Ectodermal cell (in vitro differentiated cells): ENCODE results near the gene PCDHGB1. TPM values are rescaled to one million over a fixed set of nuclear protein-coding genes. Genes with fewer than 3 reads are reported as not detected.
A peak's percentile ranks its signal among the peaks of the same experiment; 100 is the strongest.
"Not testable (repeated sequence)": the region's sequence is repeated elsewhere in the genome, so short reads cannot be mapped to it uniquely, and the experiment has no call there.

ENCODE experiments used
- H3K27ac ChIP-seq: 2 replicates; pipeline ENCODE4 v1.7.0; 2013; ENCODE audit warnings: mild to moderate bottlenecking, low read depth, low read length; ENCODE audit not compliant: insufficient read depth, poor library complexity, severe bottlenecking
- H3K27me3 ChIP-seq: 2 replicates; pipeline ENCODE4 v1.7.0; 2013; ENCODE audit warnings: mild to moderate bottlenecking, low read length; ENCODE audit not compliant: insufficient read depth, control insufficient read depth, poor library complexity, severe bottlenecking
- H3K36me3 ChIP-seq: one replicate; pipeline ENCODE4 v1.7.0; 2013; ENCODE audit warnings: low read length; ENCODE audit not compliant: control insufficient read depth, insufficient read depth
- H3K4me1 ChIP-seq: one replicate; pipeline ENCODE4 v1.7.0; 2013; ENCODE audit warnings: low read length; ENCODE audit not compliant: control insufficient read depth, insufficient read depth
- H3K4me3 ChIP-seq: 2 replicates; pipeline ENCODE4 v1.7.0; 2013; ENCODE audit warnings: low read depth, low read length, control low read depth; ENCODE audit not compliant: insufficient read depth
- H3K9me3 ChIP-seq: 2 replicates; pipeline ENCODE4 v1.7.0; 2013; ENCODE audit warnings: mild to moderate bottlenecking, low read length, moderate library complexity; ENCODE audit not compliant: control insufficient read depth
- WGBS, 2 experiments: methylation state at CpG; one replicate each; pipeline ENCODE4 v1.1.7; 2013; ENCODE audit warnings: missing lambda C conversion rate in 2 of 2; 5-methylcytosine and 5-hydroxymethylcytosine counted together
- polyA plus RNA-seq, 4 experiments: library from polyadenylated mRNA; stranded (reverse); fragments of 50-300 nt; gene quantifications; one replicate each; pipeline ENCODE4 v1.2.3, GENCODE V29; 2013

Gene PCDHGB1
- 1.6 TPM for polyA plus RNA-seq (2013, experiment 1 of 4)
- 1.7 TPM for polyA plus RNA-seq (2013, experiment 2 of 4)
- 1.2 TPM for polyA plus RNA-seq (2013, experiment 3 of 4)
- polyA plus RNA-seq (2013, experiment 4 of 4): 1.4 TPM

DNA sequence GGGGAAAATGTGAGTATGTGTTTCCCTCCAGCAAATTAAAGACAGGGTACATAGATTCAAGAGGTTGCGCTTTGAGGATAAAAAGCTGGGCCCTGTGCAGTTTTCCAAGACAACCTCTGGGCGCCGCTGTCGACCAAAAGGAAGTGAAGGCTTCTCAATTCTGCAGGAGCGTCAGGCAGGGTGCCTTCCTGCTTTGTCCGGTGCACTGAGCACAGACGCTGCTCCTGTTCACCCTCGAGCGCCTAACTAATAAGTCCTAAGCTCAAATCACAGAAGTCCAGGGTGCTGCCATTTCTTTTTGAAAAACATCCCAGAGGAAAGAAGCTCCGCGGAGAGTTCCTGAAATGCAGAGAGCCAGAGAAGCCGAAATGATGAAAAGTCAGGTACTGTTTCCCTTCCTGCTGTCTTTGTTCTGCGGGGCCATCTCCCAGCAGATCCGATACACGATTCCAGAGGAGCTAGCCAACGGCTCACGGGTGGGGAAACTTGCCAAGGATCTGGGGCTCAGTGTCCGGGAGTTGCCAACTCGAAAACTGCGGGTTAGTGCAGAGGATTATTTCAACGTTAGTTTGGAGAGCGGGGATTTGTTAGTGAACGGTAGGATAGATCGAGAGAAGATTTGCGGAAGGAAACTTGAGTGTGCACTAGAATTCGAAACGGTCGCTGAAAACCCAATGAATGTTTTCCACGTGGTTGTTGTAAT lies at the start of gene PCDHGB1:
Gene PCDHGB1 (plus strand): TSS at position 183 of the 703 bp plus-strand sequence. CDS start 162 bp downstream, at position 345.
- Histone ChIP-seq H3K36me3 (no peaks in the 10 kb centered on the region), H3K4me1 (no peaks in the 10 kb centered on the region), H3K27ac (no peak within 1 kb of the TSS), H3K4me3 (no peak within 1 kb of the TSS), H3K27me3 (no peaks in the 10 kb centered on the region), H3K9me3 (peaks cover 6% of the 10 kb centered on the region)
- WGBS, 2 experiments: 81 to 83% methylated on average over 29 of the region's 29 CpGs

DNA sequence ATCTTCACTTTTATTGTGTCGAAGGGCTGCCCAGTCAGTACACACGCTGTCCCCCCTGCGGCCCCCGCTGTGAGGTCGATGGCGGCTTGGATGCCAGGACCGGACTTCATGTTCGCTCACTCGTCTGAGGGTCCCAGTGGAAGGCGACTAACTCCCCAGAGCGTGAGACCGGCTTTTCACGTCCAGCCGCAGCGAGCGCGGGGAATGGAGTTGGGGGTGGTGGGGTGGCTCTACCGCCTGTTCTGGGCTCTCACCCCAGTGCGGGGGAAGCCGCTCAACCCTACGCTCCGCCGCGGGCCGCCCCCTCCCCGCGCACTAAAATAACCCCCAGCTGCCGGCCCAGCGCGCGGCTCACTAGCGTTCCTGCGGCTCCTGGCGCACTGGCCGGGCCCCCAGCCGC lies 46.1 kb upstream of the PCDHGB1 start, which contains the start of gene SLC25A2:
Gene SLC25A2 (minus strand): TSS at position 294 of the 400 bp plus-strand sequence. CDS start 184 bp downstream, at position 110.
- no peaks in the 10 kb centered on the region for H3K36me3 ChIP-seq
- WGBS, 2 experiments: 95 to 97% methylated on average over 36 of the region's 36 CpGs
- no peaks in the 10 kb centered on the region for H3K27me3 ChIP-seq
- no peaks in the 10 kb centered on the region for H3K4me1 ChIP-seq
- H3K27ac ChIP-seq: no peak within 1 kb of the TSS
- H3K4me3 ChIP-seq: no peak within 1 kb of the TSS
- H3K9me3 ChIP-seq: peaks cover 7% of the 10 kb centered on the region

DNA sequence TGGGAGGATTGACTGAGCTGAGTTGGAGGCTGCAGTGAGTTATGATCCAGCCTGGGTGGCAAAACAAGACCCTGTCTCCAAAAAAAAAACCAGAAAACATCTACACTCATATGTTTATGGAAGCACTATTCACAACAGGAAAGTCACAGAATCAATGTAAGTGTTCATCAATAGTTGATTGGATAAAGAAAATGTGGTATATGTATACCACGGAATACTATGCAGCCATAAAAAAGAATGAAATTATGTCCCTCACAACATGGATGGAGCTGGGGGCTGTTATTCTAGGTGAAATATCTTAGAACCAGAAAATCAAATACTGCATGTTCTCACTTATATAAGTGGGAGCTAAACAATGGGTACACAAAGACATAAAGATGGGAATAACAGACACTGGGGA lies 43.3 kb upstream of the PCDHGB1 start:
- Histone ChIP-seq H3K27ac (no peak overlapping the region), H3K9me3 (peaks cover 3% of the 10 kb centered on the region), H3K27me3 (no peaks in the 10 kb centered on the region), H3K36me3 (no peaks in the 10 kb centered on the region), H3K4me3 (no peak overlapping the region), H3K4me1 (no peaks in the 10 kb centered on the region)
- 92% methylated on average over 1 of the region's 1 CpG; no CpG with 5 or more reads in 1 of the 2 experiments for WGBS, 2 experiments

DNA sequence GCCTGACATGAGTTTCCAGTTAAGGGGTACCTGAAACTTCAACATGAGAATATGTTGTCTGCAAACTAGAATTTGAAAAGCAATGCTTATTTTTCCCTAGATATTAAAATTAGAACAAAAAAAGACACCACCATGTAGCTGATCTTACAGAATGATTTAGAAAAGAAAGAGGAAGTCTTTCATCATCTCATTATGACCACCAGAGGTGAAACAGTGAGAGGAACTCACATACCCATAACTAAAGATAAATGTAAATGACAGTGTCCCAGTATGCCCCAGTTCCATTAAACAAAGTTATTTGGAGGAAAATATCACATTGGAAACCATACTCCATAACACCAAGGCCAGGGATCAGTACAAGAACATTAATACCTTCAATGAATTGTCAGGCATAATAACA lies 36.2 kb upstream of the PCDHGB1 start:
- H3K27ac ChIP-seq: no peak overlapping the region
- H3K4me1 ChIP-seq: no peaks in the 10 kb centered on the region
- H3K9me3 ChIP-seq: peaks cover 10% of the 10 kb centered on the region
- no peaks in the 10 kb centered on the region for H3K27me3 ChIP-seq
- H3K4me3 ChIP-seq: no peak overlapping the region
- H3K36me3 ChIP-seq: peaks cover 18% of the 10 kb centered on the region

DNA sequence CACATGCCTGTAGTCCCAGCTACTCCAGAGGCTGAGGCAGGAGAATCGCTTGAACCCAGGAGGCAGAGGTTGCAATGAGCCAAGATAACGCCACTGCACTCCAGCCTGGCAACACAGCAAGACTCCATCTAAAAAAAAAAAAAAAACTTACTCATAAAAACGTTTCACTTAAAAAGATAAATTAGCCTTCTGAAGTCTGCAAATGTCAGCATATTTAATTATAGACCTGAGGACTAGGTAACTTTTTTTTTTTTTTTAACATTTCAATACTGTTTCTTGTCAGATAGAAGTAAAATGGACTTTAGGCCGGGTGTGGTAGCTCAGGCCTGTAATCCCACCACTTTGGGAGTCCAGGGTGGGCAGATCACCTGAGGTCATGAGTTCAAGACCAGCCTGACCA lies 32.9 kb upstream of the PCDHGB1 start:
- H3K36me3 ChIP-seq: peaks cover 29% of the 10 kb centered on the region
- H3K4me3 ChIP-seq: not testable (repeated sequence)
- WGBS, 2 experiments: 89 to 100% methylated on average over 3 of the region's 4 CpGs

DNA sequence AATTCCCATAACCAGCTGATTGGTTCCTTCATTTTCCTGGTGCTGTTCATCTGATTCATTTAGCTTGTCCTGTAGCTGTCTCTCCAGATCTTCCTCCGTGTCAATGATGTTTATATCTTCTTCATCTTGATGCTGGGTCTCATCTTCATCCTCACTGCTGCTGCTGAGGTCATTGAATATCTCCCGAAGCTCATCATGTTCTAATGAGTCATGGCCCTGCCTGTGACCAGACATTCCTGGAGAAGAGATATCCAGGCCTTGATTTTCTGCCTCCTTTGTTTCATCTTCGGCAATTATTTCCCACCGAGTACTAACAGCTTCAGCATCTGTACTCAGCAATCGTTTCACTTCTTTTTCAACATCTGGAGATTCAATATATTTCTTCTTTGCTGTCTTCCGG lies 30.7 kb upstream of the PCDHGB1 start:
- H3K27ac ChIP-seq: no peak overlapping the region
- H3K4me1 ChIP-seq: no peaks in the 10 kb centered on the region
- H3K36me3 ChIP-seq: peaks cover 29% of the 10 kb centered on the region
- no peaks in the 10 kb centered on the region for H3K27me3 ChIP-seq
- WGBS, 2 experiments: 95% methylated on average over 6 of the region's 6 CpGs
- H3K9me3 ChIP-seq: peaks cover 24% of the 10 kb centered on the region
- H3K4me3 ChIP-seq: peak overlapping the region; percentile 96

More for the DNA sequence above, 32.9 kb upstream of the PCDHGB1 start:
- peaks cover 22% of the 10 kb centered on the region for H3K9me3 ChIP-seq
- H3K27me3 ChIP-seq, H3K27ac ChIP-seq, H3K4me1 ChIP-seq: not testable (repeated sequence)

DNA sequence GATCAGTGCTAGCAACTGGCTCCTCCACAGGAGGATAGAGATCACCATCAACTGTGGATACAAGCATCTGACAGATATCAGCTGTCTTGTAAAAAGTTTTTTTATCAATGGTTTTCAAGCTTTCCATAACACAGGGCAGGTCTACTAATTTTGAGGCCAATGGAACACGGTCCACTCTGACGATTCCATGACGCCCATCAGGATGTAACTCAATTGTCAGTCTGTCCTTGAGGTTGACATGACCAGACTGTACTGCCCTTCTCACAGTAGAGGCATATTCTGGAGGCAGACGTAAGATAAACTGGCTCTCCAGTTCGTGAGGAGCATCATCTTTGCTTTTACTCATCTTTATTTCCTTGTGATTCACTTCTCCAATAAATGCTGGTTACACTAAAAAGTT lies 30.2 kb upstream of the PCDHGB1 start:
- Histone ChIP-seq H3K36me3 (peaks cover 29% of the 10 kb centered on the region), H3K4me1 (no peaks in the 10 kb centered on the region), H3K4me3 (peak overlapping the region; percentile 96), H3K9me3 (peaks cover 24% of the 10 kb centered on the region), H3K27me3 (no peaks in the 10 kb centered on the region), H3K27ac (no peak overlapping the region)
- WGBS, 2 experiments: 80% methylated on average over 5 of the region's 5 CpGs

DNA sequence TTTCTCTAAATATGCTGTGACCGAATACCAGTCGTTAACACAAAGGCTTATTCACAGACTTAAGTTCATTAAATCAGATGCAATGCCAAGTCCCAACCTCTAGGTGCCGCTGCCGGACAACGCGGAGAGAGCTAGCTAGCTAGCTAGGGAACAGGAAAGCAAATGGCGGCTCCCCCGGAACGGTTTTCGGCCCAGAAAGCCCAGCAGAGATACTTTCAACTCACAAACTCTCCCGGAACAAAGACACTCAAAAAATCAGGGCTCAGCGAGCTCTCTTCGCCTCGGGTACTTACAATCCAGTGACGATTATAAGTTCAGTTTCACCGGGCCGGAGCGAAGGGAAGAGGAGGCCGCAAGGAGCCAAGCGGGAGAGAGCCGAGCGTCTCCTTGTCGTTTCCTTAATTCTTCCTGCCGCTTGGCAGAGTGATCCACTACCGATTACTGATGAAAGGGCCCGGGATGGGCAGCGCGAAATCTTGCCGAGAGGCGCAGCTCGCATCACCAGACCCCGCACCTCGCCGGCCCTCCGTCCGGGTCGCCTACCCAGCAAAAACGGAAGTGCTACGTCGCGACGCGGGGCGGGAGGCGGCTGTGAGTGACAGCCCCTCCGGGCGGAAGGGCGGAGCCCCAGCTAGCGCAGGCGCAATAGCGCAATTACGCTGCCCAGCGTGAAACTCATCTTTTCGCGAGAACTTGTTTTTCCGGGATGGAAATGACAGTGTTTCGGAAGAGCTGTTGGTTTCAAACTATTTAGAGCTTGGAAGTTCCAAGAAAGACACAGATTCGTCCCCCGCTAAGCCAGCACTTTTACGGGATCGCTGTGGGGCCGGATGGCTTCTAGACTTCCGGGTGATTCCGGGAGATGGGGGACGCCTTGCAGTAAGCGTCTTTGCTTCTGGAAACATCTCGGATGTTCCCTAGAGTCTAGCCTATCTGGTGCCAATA lies 29.4 kb upstream of the PCDHGB1 start, which contains the start of gene TAF7:
Gene TAF7 (minus strand): TSS at position 560 of the 945 bp plus-strand sequence. CDS start 740 bp downstream, outside the sequence.
- WGBS, 2 experiments: 3 to 4% methylated on average over 67 of the region's 67 CpGs
- H3K27ac ChIP-seq: peak within 1 kb of the TSS; percentile 98
- no peaks in the 10 kb centered on the region for H3K4me1 ChIP-seq
- H3K9me3 ChIP-seq: peaks cover 24% of the 10 kb centered on the region
- H3K27me3 ChIP-seq: no peaks in the 10 kb centered on the region
- H3K36me3 ChIP-seq: peaks cover 29% of the 10 kb centered on the region
- peak within 1 kb of the TSS; percentile 96 for H3K4me3 ChIP-seq

DNA sequence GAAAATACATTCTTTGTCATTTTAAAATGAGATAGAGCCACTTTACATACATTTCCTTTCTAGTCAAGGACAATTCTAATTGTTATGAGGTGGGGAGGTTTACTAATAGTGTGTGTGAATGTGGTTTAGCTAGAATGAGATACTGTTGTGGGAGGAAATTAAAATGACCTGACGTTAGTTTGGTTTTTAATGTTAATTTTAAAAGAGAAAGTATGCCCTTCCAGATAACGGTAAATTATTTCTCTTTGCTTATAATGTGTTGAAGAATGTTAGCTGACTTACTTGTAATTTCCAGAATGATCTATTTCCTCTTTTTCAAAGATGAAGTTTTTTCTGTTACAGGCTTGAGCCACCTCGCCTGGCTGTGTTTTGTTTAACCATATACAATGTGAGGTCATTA lies 27.6 kb upstream of the PCDHGB1 start:
- Histone ChIP-seq H3K4me3 (no peak overlapping the region), H3K36me3 (peaks cover 24% of the 10 kb centered on the region), H3K27me3 (no peaks in the 10 kb centered on the region), H3K27ac (no peak overlapping the region), H3K9me3 (peaks cover 24% of the 10 kb centered on the region), H3K4me1 (no peaks in the 10 kb centered on the region)
- WGBS, 2 experiments: 93 to 98% methylated on average over 2 to 3 of the region's 3 CpGs
